ENCODE measurements around the gene PLGRKT.

DNA sequence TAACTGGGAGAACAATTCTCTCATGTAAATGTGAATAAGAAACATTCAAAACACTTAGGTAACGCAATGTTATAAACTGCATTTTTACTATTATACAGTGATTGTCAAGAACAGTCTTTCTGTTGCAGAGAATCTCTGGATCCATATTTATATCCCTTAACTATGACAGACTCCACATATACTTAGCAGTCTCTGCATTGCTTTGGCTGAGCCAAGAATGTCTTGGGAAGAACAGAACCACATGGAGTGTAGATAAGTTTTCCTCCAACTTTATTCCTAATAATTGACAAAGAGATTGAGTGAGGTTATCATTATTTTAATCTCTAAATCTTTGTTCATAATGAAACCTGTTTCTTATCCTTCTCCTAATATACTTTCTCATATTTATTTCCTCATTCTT, 82.5 kb downstream of the PLGRKT start:
- no peak for TF ChIP-seq POLR2AphosphoS5 (IDR thresholded peaks at IDR 0.05)
- TF ChIP-seq CTCF (IDR thresholded peaks at IDR 0.05) = no peak
